UCSD-AML1 (cell line): ENCODE measurements around the gene IGF1.

ENCODE experiments used
- DNase-seq: peaks from one replicate; lab custom pipeline; 2025; ENCODE audit not compliant: unreplicated experiment; lab: John Stamatoyannopoulos, UW

IGF1 gene

GRCh38 chr12:102480406-102480805, at the start of gene IGF1:
IGF1 (minus strand) TSS chr12:102480563; CDS start chr12:102480381, 182 bp downstream.
- DNase-seq, result no peak

DNA sequence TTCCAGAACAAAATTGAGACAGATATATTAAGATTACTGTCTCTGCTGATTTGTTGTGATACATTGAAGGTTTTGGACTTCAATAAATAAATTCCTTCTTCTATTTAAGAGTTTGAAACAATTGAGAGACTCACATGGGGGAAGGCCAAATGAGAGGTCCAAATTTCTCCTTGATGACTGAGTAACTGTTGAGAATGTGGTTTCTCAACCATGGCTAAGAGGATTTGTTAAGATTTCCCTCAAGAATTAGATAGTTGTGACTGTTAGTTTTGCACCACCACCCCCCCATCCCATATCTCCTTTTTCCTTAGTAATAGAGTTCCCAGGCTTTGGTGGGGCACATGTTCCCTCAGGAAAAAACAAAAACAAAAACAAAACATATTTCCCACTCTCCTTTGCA, 47.7 kb upstream of the IGF1 start:
- DNase-seq, result no peak

- DNase-seq, result no peak
These were observed 46.9 kb upstream of the IGF1 start for GRCh38 chr12:102527171-102527720.

- no peak for DNase-seq
These were observed 46.3 kb upstream of the IGF1 start for GRCh38 chr12:102526656-102527055.

- DNase-seq, result no peak
These were observed 42.4 kb upstream of the IGF1 start for GRCh38 chr12:102522768-102523167.

DNA sequence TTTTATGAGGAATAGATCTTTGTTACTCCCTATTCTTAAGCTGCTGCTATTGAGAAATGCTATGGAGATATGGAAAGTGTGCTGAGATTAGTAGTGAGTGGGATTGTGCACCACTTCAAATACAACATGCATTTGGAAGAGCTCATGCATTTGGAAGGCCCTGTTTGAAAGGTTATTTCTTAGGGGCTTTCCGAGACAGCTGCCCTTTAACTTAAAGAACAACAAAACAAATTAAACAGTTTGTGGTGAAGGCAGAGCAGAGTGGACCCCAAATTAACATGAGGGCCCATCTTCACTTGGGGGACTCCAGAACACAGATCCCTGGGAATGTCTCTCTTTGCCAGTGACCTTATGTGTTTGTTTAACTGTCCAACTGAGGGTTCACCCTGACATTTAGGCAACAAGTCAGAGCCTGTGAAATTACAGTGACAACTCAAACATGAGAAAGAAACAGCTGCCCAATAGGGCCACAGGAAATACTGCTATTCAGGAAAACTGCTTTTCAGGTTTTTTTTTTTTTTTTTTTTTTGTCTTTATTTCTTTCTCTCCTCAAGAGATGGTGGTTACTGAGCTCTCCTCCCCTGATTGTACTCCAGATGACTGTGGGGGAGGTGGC, 41.4 kb upstream of the IGF1 start:
- DNase-seq, result no peak

DNA sequence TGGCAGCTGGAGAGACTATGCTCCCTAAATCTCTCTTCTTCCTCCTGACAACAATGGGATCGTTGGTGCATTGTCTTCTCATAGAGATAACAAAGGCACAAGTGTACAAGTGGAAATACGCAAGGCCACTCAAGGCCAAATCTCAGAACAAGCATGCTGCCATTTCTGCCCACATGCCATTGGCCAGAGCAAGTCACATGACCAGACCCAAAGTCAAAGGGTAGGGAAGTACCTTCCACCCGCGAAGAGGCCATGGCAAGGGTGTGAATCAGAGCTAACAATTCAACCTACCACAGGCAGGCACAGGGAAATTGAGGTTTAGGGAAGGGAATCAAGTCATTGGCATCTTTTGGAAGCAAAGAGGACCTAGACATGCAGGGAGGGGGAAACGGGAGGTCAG, 38.5 kb upstream of the IGF1 start:
- DNase-seq, result no peak

- no peak for DNase-seq
These were observed 34.3 kb upstream of the IGF1 start for GRCh38 chr12:102514696-102515095.

GRCh38 chr12:102513739-102514138, 33.4 kb upstream of the IGF1 start:
- no peak for DNase-seq

GRCh38 chr12:102513272-102513671, 32.9 kb upstream of the IGF1 start:
- DNase-seq, result no peak

DNA sequence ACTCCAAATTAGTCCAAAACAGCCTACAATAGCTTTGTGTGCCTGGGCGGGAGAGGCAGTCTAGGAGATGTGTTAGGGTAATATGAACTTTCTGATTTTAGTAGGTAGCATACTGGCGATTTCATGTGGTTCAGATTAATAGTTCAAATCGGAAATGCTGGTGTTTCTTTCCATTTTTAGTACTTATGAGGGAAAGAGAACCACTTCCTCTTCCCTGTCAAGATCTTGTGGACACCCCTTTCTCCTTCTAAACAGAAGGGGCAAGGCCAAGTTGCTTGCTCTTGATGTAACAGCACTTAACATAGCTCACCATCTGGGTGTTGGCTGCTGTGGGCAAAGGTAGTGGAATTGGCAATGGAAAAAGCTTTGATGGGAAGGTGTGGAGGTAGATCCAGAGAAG, 32.2 kb upstream of the IGF1 start:
- no peak for DNase-seq

GRCh38 chr12:102511575-102511974, 31.2 kb upstream of the IGF1 start:
- DNase-seq, result no peak

GRCh38 chr12:102510463-102510862, 30.1 kb upstream of the IGF1 start:
- DNase-seq, result no peak

DNA sequence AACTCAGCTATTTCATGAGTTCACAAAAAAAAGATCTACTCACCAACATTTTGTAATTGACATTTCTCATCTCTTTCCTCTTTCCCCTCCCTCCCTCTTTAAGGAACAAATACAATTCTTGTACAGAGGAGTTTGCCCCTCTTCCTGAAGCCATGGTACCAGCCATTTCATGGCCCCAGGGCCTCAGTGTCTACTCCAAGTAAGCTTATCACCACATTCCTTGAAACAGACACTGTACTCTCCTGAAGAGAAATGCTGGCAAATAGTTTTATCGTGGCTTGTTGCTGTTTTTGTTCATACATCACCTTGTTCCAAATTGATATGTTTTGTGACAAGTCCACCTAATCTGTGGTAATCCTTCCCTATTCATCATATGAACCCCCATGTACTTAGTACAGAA, 29.7 kb upstream of the IGF1 start:
- DNase-seq, result no peak

GRCh38 chr12:102509123-102509626, 28.8 kb upstream of the IGF1 start:
- no peak for DNase-seq

GRCh38 chr12:102508052-102508451, 27.7 kb upstream of the IGF1 start:
- no peak for DNase-seq

DNA sequence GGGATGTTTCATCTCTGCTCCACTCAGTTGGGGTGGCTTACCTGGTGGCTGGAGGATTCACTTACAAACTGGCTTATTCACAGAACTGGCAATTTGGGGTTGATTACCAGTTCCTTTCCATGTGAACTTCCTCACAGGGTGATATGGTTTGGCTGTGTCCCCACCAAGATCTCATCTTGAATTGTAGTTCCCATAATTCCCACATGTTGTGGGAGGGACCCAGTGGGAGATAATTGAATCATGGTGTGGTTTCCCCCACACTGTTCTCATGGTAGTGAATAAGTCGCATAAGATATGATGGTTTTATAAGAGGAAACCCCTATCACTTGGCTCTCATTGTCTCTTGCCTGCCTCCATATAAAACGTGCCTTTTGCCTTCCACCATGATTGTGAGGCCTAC, 26.9 kb upstream of the IGF1 start:
- no peak for DNase-seq

DNA sequence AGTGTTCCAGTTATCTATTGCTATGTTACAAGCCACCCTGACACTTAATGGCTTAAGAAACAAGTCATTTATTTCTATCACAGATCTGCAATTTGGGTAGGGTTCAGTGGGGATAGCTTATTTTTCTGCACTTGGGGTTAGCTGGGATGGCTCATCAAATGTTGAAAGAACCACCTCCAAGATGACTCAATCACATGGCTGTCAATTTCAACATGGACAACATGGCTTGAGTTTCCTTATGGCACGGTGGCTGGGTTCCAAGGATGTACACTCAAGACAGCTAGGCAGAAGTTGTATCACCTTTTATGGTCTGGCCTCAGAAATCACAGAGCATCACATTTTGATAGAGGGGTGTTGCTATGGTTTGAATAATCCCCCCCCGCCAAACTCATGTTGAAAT, 24.5 kb upstream of the IGF1 start:
- DNase-seq, result no peak

DNA sequence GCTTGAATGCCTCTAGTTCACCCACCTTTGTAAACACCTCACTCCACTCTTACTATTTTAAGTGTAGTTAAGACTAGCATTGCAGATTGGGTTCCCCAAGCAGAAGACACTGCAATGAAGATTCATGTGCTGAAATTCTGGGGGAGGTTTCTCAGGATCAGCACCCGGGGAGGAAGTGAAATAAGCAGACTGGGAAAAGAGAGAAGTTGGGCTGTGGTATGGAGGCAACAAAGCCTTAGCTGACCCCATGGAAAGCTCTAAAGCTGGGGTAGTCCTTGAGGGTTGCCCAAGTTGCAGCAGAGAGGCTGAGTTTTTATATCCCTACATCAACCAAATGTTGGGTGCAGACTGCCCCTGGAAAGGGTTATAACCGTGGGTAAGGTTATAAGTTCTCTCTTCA, 23.9 kb upstream of the IGF1 start:
- no peak for DNase-seq

GRCh38 chr12:102503831-102504230, 23.5 kb upstream of the IGF1 start:
- DNase-seq, result no peak

GRCh38 chr12:102503056-102503681, 22.8 kb upstream of the IGF1 start:
- DNase-seq, result no peak

DNA sequence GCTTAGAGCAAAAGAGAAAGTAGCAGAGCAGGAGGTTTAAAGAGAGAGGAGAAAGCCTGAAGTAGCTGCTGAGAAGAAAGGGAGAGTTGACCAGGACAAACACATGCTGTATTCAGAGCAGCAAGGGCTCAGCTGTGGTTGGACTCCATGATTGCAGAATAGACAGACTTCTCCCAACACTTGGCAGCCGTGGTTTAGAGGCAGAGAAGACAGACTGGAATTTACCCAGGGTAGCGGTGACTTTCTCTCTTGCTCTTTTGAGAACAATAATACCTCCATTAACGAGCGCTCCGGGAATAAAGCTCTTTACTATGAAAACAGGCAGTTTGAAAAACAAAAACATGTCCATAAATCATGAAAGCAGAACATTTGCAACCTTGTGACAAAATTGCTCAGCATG, 21.4 kb upstream of the IGF1 start:
- no peak for DNase-seq

- no peak for DNase-seq
These were observed 18.1 kb upstream of the IGF1 start for GRCh38 chr12:102498471-102498870.
